Adrenal gland (tissue), 12 donors: ENCODE data around the gene POLR1G. TPM values are rescaled to one million over a fixed set of nuclear protein-coding genes. Genes with fewer than 3 reads are reported as not detected.

Experiments
- DNase-seq, 7 donors: peaks; one replicate each; pipeline ENCODE4 v3.0.0-alpha.2; 2019 to 2020
- H3K27ac ChIP-seq, 5 donors: fragments of 200-600 bp; sonication (generic) in 4 of 5; 1 replicate in 3 of 5; 2 replicates in 2 of 5; pipeline versions ENCODE4 v1.5.1 to v1.8.0; 2016 to 2020; ENCODE audit warnings: mild to moderate bottlenecking in 1 of 5
- H3K27me3 ChIP-seq: fragments of 200-600 bp; 2 replicates; pipeline ENCODE4 v1.8.0; 2021
- H3K36me3 ChIP-seq, 2 donors: fragments of 200-600 bp; replicated peaks in 1 of 2; 1 replicate in 1 of 2; 2 replicates in 1 of 2; pipeline versions ENCODE4 v1.5.1 to v1.8.0; 2018 to 2022
- H3K4me1 ChIP-seq, 2 donors: fragments of 200-600 bp; replicated peaks in 1 of 2; 1 replicate in 1 of 2; 2 replicates in 1 of 2; pipeline versions ENCODE4 v1.5.1 to v1.8.0; 2018 to 2021
- H3K4me3 ChIP-seq, 4 donors: fragments of 200-600 bp; sonication (generic) in 3 of 4; one replicate each; pipeline ENCODE4 v1.5.1; 2016 to 2018
- H3K9me3 ChIP-seq, 3 donors: fragments of 200-600 bp; sonication (generic) in 1 of 3; replicated peaks in 1 of 3; 1 replicate in 2 of 3; 2 replicates in 1 of 3; pipeline versions ENCODE4 v1.5.1 to v1.8.0; 2016 to 2021
- POLR2A ChIP-seq, 2 donors: fragments of 450-650 bp; IDR thresholded peaks; one replicate each; pipeline ENCODE4 v1.6.1; 2017; ENCODE audit warnings: antibody characterized with exemption in 2 of 2, mild to moderate bottlenecking in 2 of 2, moderate library complexity in 1 of 2
- WGBS, 4 donors: extraction: QIAGEN DNeasy Blood & Tissue Kit in 2 of 4; methylation state at CpG; one replicate each; pipeline versions ENCODE4 v1.1.5 to v1.1.7; 2013 to 2017; 5-methylcytosine and 5-hydroxymethylcytosine counted together
- intact Hi-C, 2 donors: fragments of 100-400 bp; cut with DNase I; formaldehyde crosslinking; loops; one replicate each; pipeline versions ENCODE4 v1.14.1 to v1.15.0; 2022 to 2023
- polyA plus RNA-seq, 3 donors: library from polyadenylated mRNA; stranded (reverse); fragments of 200-250 nt in 2 of 3; fragments of 350-450 nt in 1 of 3; fragmentation: Illumina TruSeq in 1 of 3; extraction: RNeasy Lipid Tissue Mini Kit (QIAGEN cat#74804) in 1 of 3; gene quantifications; one replicate each; pipeline ENCODE4 v1.2.3, GENCODE V29; 2013 to 2014
- total RNA-seq, 9 donors: library from RNA; depleted of rRNA in 4 of 9; stranded (reverse); fragments of >200 nt in 4 of 9; fragments of 120-200 nt in 1 of 9; fragmentation: NEBNext Ultra II Directional in 1 of 9; extraction: Animal tissue kit (Norgen Biotek cat#: 25700) in 1 of 9; gene quantifications; one replicate each; pipeline versions ENCODE4 v1.1.0 to v1.2.4, GENCODE V29; 2013 to 2023
- TF ChIP-seq, protein P1 (sequence below), 6 experiments: fragments of 450-650 bp in 4 of 6; fragments of 200-600 bp in 2 of 6; sonication (generic) in 1 of 6; IDR thresholded peaks; 1 replicate in 5 of 6; 2 replicates in 1 of 6; pipeline versions ENCODE4 v1.5.1 to v1.8.0; 2016 to 2021; ENCODE audit warnings: antibody characterized with exemption in 6 of 6, mild to moderate bottlenecking in 2 of 6, moderate library complexity in 1 of 6
- donor health status: healthy with polysubstance abuse.
- donor health status: Bipolar disorder and iron deficiency.
- donor health status: DM: yes; HTN: yes; CAD: no.
- donor health status: DM: no; HTN: no; CAD: no.
- donor health status: DM: no; HTN: no; CAD: no.
- donor health status: DM: yes; HTN: yes; CAD: no.

Gene POLR1G
- total and polyA plus RNA-seq, 12 donors: 3.1 to 11.3 (median 6.7) TPM

DNA sequence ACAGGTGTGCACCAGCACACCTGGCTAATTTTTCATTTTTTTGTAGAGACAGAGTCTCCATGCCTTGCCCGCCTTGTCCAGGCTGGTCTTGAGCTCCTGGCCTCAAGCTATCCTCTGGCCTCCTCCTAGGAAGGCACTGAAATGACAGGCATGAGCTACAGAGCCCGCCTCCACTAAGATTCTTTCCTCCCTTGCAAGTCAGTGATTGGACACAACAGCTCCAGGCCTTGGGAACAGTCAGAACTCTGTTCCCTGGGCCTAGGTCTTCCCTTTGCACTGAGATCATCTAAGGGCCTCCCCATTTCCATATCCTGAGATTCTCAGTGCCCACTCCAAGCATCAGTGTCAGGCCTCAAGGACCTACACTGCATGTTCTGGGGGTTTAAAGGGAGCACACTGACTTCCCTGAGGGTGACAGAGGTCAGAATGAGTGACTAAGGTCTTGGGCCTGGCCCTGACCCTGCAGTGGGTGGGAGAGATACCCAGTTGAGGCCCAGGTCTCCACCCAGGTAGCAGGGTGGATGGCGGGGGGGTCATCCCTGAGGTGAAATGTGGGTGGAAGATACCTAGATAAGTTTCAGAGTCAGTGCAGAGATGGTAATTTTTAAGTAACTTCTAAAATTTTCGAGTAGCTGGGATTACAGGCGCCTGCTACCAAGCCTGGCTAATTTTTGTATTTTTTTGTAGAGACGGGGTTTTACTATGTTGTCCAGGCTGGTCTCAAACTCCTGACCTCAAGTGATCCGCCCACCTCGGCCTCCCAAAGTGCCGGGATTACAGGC is 34.6 kb downstream of the POLR1G start:
- peak overlapping the region in 2 of 5 donors; percentile 96 for H3K27ac ChIP-seq
- H3K36me3 ChIP-seq: no peaks in the 10 kb centered on the region
- H3K27me3 ChIP-seq: no peaks in the 10 kb centered on the region
- TF ChIP-seq, protein P1, sequence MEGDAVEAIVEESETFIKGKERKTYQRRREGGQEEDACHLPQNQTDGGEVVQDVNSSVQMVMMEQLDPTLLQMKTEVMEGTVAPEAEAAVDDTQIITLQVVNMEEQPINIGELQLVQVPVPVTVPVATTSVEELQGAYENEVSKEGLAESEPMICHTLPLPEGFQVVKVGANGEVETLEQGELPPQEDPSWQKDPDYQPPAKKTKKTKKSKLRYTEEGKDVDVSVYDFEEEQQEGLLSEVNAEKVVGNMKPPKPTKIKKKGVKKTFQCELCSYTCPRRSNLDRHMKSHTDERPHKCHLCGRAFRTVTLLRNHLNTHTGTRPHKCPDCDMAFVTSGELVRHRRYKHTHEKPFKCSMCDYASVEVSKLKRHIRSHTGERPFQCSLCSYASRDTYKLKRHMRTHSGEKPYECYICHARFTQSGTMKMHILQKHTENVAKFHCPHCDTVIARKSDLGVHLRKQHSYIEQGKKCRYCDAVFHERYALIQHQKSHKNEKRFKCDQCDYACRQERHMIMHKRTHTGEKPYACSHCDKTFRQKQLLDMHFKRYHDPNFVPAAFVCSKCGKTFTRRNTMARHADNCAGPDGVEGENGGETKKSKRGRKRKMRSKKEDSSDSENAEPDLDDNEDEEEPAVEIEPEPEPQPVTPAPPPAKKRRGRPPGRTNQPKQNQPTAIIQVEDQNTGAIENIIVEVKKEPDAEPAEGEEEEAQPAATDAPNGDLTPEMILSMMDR (IDR thresholded peaks at IDR 0.05): no peak
- no peak for TF ChIP-seq POLR2A (IDR thresholded peaks at IDR 0.05)
- intact Hi-C loops: loop anchor here in 1 of 2 donors (5.0 kb wide), 1 partner anchor 36 kb away; no protein-coding TSS in a partner anchor
- DNase-seq: no peak
- WGBS, 4 donors: 88 to 92% (median 91%) methylated on average over 8 to 9 of the region's 9 CpGs
- H3K4me1 ChIP-seq: peaks cover 17 to 21% of the 10 kb centered on the region in 2 donors
- no peaks in the 10 kb centered on the region for H3K9me3 ChIP-seq
- no peak overlapping the region for H3K4me3 ChIP-seq

DNA sequence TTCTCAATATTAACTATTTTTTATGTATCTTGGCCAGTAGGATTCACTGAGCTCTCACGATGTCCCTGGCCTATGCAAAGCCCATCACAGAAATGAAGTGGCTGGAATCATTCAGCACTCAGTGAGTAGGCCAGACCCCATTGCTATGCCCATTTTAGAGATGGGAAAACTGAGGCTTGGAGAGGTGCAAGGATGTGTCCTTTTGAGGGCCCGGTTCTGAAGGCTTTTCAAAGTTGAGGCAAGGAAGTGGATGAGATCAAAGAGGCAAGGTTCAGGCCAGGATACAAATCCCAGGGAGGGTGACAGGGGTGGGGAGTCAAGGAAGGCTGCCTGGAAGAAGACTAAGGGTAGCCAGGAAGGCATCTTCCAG is 35.9 kb downstream of the POLR1G start:
- DNase-seq: no peak
- intact Hi-C loops: loop anchor here in 1 of 2 donors (5.0 kb wide), 1 partner anchor 35 kb away; no protein-coding TSS in a partner anchor
- TF ChIP-seq POLR2A (IDR thresholded peaks at IDR 0.05): no peak
- TF ChIP-seq, protein P1 (IDR thresholded peaks at IDR 0.05): no peak
- 49 to 80% (median 65%) methylated on average over 2 of the region's 2 CpGs for WGBS, 4 donors
- Histone ChIP-seq H3K27me3 (no peaks in the 10 kb centered on the region), H3K4me3 (no peak overlapping the region), H3K9me3 (no peaks in the 10 kb centered on the region), H3K4me1 (peaks cover 17 to 21% of the 10 kb centered on the region in 2 donors), H3K36me3 (no peaks in the 10 kb centered on the region), H3K27ac (peak overlapping the region in 3 of 5 donors; percentile 86 to 92 (median 92))

DNA sequence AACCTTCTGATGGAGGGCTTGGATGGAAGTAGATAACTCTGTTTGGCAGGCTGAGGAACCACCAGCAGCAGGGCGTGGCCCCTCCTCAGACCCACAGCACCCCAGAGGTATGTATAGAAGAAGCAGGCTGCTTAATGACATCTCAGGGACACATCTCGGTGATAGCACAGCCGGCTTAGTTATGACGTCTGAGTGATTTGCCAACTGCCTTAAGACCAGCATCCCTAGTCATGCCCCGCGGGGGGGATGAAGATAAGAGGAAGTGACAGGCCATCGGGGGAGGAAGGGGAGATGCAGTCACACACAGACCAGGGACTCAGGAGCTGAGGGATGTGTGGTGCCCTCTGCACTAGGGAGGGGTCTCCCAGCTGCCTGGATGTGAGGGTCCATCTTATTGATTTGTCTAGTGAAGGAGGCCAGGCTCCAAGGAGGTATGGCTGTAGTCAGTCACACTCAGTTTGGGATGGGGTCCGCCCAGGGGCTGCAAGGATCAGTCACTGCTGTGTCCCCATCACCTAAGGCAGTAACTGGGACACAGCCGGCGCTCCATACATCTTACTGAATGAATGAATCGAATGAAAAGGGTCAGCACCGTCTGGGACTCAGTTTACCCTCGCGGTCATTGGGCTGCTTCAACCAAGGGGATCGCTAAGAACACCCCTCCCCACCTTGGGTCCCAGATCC is 36.5 kb downstream of the POLR1G start:
- intact Hi-C loops: loop anchor here in 1 of 2 donors (5.0 kb wide), 1 partner anchor 34 kb away; no protein-coding TSS in a partner anchor
- peak overlapping the region in 1 of 4 donors; percentile 41 for H3K4me3 ChIP-seq
- peak overlapping the region; percentile 10 to 92 (median 86) for H3K27ac ChIP-seq
- H3K9me3 ChIP-seq: no peaks in the 10 kb centered on the region
- TF ChIP-seq, protein P1 (IDR thresholded peaks at IDR 0.05): no peak
- TF ChIP-seq POLR2A (IDR thresholded peaks at IDR 0.05): no peak
- peak; percentile 60 to 83 (median 64) for DNase-seq
- H3K27me3 ChIP-seq: no peaks in the 10 kb centered on the region
- H3K36me3 ChIP-seq: no peaks in the 10 kb centered on the region
- H3K4me1 ChIP-seq: peaks cover 17 to 21% of the 10 kb centered on the region in 2 donors
- 8 to 16% (median 10%) methylated on average over 7 to 15 of the region's 15 CpGs for WGBS, 4 donors
